PC-9 (cell line): ENCODE data around the gene FKBP1A. TPM values are rescaled to one million over a fixed set of nuclear protein-coding genes. Genes with fewer than 3 reads are reported as not detected.
A peak's percentile ranks its signal among the peaks of the same experiment; 100 is the strongest.

ENCODE experiments used
- BruUV-seq: library from RNA; stranded (reverse); fragments of 400-500 nt; replicated peaks from 2 replicates; lab custom pipeline; 2021; lab: Mats Ljungman, UMichigan
- CTCF ChIA-PET: fragments of 300-600 bp; sonication (Branson Sonifier 250); formaldehyde crosslinking; loops from one replicate; lab custom pipeline; 2022; ENCODE audit warnings: antibody characterized with exemption; lab: Charles Lee
- POLR2A ChIA-PET: fragments of 300-600 bp; sonication (Branson Sonifier 250); formaldehyde crosslinking; loops from one replicate; lab custom pipeline; 2022; ENCODE audit warnings: antibody characterized with exemption; ENCODE audit not compliant: unreplicated experiment; lab: Charles Lee
- DNase-seq, 2 experiments: peaks; one replicate each; pipeline versions ENCODE4 v3.0.0 to v3.0.0-alpha.2; 2015 to 2022; ENCODE audit warnings: mixed read lengths in 1 of 2
- H2AFZ ChIP-seq: fragments of 200-600 bp; sonication (generic); 2 replicates; pipeline ENCODE4 v1.8.1; 2017; ENCODE audit warnings: antibody characterized with exemption
- H3F3A ChIP-seq: fragments of 200-600 bp; sonication (generic); 2 replicates; pipeline ENCODE4 v1.8.1; 2017; ENCODE audit warnings: antibody characterized with exemption, mild to moderate bottlenecking, low read depth; ENCODE audit not compliant: insufficient read depth
- H3K27ac ChIP-seq: fragments of 200-600 bp; sonication (generic); 2 replicates; pipeline ENCODE4 v1.6.1; 2016; ENCODE audit warnings: mixed run types
- H3K27me3 ChIP-seq: fragments of 200-600 bp; sonication (generic); 2 replicates; pipeline ENCODE4 v1.6.1; 2016; ENCODE audit warnings: low read depth, mixed run types; ENCODE audit not compliant: insufficient read depth
- H3K36me3 ChIP-seq: fragments of 200-600 bp; sonication (generic); 2 replicates; pipeline ENCODE4 v1.6.1; 2016; ENCODE audit warnings: low read depth, mixed run types
- H3K4me1 ChIP-seq: fragments of 200-600 bp; sonication (generic); replicated peaks from 2 replicates; pipeline ENCODE4 v1.6.1; 2016; ENCODE audit warnings: mixed run types; ENCODE audit not compliant: insufficient read depth
- H3K4me2 ChIP-seq: fragments of 200-600 bp; sonication (generic); 2 replicates; pipeline ENCODE4 v1.6.1; 2017; ENCODE audit warnings: mixed run types
- H3K4me3 ChIP-seq: fragments of 200-600 bp; sonication (generic); 2 replicates; pipeline ENCODE4 v1.6.1; 2016; ENCODE audit warnings: mixed run types
- H3K79me2 ChIP-seq: fragments of 200-600 bp; sonication (generic); 2 replicates; pipeline ENCODE4 v1.6.1; 2017; ENCODE audit warnings: low read depth, mixed run types
- H3K9me2 ChIP-seq: fragments of 200-600 bp; sonication (generic); 2 replicates; pipeline ENCODE4 v1.8.1; 2017; ENCODE audit warnings: mild to moderate bottlenecking; ENCODE audit not compliant: insufficient read depth
- H3K9me3 ChIP-seq: fragments of 200-600 bp; sonication (generic); 2 replicates; pipeline ENCODE4 v1.8.1; 2016; ENCODE audit warnings: low read depth; ENCODE audit not compliant: insufficient read depth
- H4K20me1 ChIP-seq: fragments of 200-600 bp; sonication (generic); 2 replicates; pipeline ENCODE4 v1.8.1; 2017; ENCODE audit not compliant: insufficient read depth
- EZH2 ChIP-seq: fragments of 200-600 bp; sonication (generic); IDR thresholded peaks from 2 replicates; pipeline ENCODE4 v1.8.0; 2017; ENCODE audit warnings: antibody characterized with exemption, low read depth
- intact Hi-C: fragments of 100-400 bp; cut with micrococcal nuclease; formaldehyde crosslinking; loops from one replicate; pipeline ENCODE4 v1.10.0; 2022; ENCODE audit not compliant: unreplicated experiment
- total RNA-seq: library from RNA; stranded (reverse); gene quantifications from 2 replicates; pipeline ENCODE4 v1.2.3, GENCODE V29; 2021
- TF ChIP-seq, protein P1 (sequence below): fragments of 200-600 bp; sonication (generic); conservative IDR thresholded peaks from 2 replicates; pipeline ENCODE4 v1.6.1; 2017; ENCODE audit warnings: mixed run types, antibody characterized with exemption, mild to moderate bottlenecking, moderate library complexity

FKBP1A gene
- total RNA-seq, 1 experiment from 2014 or later: 320 TPM

DNA sequence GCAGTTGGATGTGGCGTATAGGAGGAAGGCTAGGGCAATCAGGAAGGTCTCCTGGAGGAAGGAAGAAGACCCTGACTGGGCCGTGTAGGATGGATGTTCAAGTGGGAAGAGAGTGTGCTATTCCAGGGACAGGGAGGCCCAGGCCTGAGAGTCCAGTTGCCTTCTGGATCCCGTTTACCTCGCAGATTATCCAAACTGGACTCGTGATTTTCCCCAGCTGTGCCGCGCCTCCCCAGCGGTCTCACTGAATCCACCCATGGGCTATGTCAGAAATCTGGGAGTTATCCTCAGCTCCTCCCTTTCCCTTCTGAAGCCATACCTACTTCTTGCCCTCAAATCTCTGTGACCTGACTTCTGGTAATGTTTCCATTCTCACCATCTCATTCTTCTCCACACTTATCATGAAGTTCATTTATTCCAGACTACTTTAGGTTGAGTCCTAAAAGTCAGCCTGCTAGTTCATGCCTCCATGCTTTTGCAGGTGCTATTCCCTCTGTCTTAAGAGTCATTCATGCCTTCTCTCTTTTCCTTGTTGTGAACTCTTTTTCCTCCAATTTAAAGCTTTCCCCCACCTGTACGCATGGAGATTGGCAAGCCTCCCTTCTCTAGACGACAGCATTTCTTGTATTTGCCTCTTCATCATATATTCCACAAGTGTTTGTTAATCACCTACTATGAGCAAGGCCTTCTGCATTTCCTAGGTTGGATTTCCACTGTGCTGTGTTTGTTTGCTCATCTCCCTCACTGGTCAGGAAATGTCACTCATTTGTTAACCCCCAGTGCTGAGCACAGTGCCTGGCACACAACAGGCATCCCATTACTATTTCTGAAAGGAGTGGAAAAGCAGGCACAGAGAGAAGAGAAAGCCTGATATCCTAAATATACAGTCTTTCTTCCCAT, 66.6 kb downstream of the FKBP1A start:
- Histone ChIP-seq H3K4me2 (peak overlapping the region; percentile 79), H2AFZ (0 out of 2 replicates have a peak overlapping the region, but pooled peaks have one; percentile 84), H3F3A (peaks cover 30% of the 10 kb centered on the region; the same call in 1 of the 2 replicates), H3K4me1 (peaks cover 53% of the 10 kb centered on the region), H3K27ac (peak overlapping the region; percentile 95), H3K9me3 (no peaks in the 10 kb centered on the region), H4K20me1 (peaks cover 5% of the 10 kb centered on the region; the same call in 1 of the 2 replicates), H3K27me3 (no peaks in the 10 kb centered on the region), H3K9me2 (no peaks in the 10 kb centered on the region), H3K79me2 (peaks cover 56% of the 10 kb centered on the region), H3K4me3 (peak overlapping the region; percentile 87), H3K36me3 (peaks cover 3% of the 10 kb centered on the region; the same call in 1 of the 2 replicates)
- no peak for DNase-seq
- CTCF ChIA-PET: interaction anchor here (0.9 to 1.3 kb wide), 2 partner anchors 109 to 177 kb away, joined by 3 to 4 read pairs; no protein-coding TSS in a partner anchor
- intact Hi-C loops: loop anchor here (5.0 to 10.0 kb wide), 4 partner anchors 51 to 479 kb away; no protein-coding TSS in a partner anchor
- TF ChIP-seq EZH2: no peak
- TF ChIP-seq, protein P1, sequence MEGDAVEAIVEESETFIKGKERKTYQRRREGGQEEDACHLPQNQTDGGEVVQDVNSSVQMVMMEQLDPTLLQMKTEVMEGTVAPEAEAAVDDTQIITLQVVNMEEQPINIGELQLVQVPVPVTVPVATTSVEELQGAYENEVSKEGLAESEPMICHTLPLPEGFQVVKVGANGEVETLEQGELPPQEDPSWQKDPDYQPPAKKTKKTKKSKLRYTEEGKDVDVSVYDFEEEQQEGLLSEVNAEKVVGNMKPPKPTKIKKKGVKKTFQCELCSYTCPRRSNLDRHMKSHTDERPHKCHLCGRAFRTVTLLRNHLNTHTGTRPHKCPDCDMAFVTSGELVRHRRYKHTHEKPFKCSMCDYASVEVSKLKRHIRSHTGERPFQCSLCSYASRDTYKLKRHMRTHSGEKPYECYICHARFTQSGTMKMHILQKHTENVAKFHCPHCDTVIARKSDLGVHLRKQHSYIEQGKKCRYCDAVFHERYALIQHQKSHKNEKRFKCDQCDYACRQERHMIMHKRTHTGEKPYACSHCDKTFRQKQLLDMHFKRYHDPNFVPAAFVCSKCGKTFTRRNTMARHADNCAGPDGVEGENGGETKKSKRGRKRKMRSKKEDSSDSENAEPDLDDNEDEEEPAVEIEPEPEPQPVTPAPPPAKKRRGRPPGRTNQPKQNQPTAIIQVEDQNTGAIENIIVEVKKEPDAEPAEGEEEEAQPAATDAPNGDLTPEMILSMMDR: no peak
- POLR2A ChIA-PET: interaction anchor here (0.6 kb wide), 2 partner anchors 73 to 103 kb away, joined by 3 to 4 read pairs; no protein-coding TSS in a partner anchor
- BruUV-seq: TSS peak; percentile 66

GRCh38 chr20:1325173-1326030, 67.5 kb downstream of the FKBP1A start:
- POLR2A ChIA-PET: interaction anchor here (0.5 to 0.6 kb wide), 3 partner anchors 74 to 144 kb away, joined by 3 to 26 read pairs (median 4); no protein-coding TSS in a partner anchor
- BruUV-seq: TSS peak; percentile 64
- intact Hi-C loops: loop anchor here (2.0 to 10.0 kb wide), 5 partner anchors 52 to 479 kb away; partner anchors contain the start of gene FKBP1A
- Histone ChIP-seq H3F3A (peaks cover 29% of the 10 kb centered on the region; the same call in 1 of the 2 replicates), H2AFZ (peak overlapping the region; percentile 84), H3K27me3 (no peaks in the 10 kb centered on the region), H3K79me2 (peaks cover 47% of the 10 kb centered on the region), H4K20me1 (peaks cover 5% of the 10 kb centered on the region; the same call in 1 of the 2 replicates), H3K27ac (peak overlapping the region; percentile 95), H3K4me2 (peak overlapping the region; percentile 79), H3K4me3 (peak overlapping the region; percentile 87), H3K9me2 (no peaks in the 10 kb centered on the region), H3K36me3 (no peaks in the 10 kb centered on the region), H3K9me3 (no peaks in the 10 kb centered on the region), H3K4me1 (peaks cover 49% of the 10 kb centered on the region)
- CTCF ChIA-PET: interaction anchor here (0.6 to 1.3 kb wide), 3 partner anchors 110 to 178 kb away, joined by 3 to 4 read pairs (median 3); no protein-coding TSS in a partner anchor
- no peak for TF ChIP-seq EZH2
- TF ChIP-seq, protein P1: no peak; the same call in 1 of the 2 replicates
- peak; percentile 88 to 96 for DNase-seq
